HG03520 (cell line): ENCODE data around the gene TRAPPC8.
A peak's percentile ranks its signal among the peaks of the same experiment; 100 is the strongest.
"Not testable (repeated sequence)": the region's sequence is repeated elsewhere in the genome, so short reads cannot be mapped to it uniquely, and the experiment has no call there.

Source experiments
- ATAC-seq: cut with Tn5 transposase; IDR thresholded peaks from one replicate; pipeline ENCODE4 v1.9.1; 2021; ENCODE audit warnings: mild to moderate bottlenecking, moderate library complexity; ENCODE audit not compliant: unreplicated experiment

TRAPPC8 gene

DNA sequence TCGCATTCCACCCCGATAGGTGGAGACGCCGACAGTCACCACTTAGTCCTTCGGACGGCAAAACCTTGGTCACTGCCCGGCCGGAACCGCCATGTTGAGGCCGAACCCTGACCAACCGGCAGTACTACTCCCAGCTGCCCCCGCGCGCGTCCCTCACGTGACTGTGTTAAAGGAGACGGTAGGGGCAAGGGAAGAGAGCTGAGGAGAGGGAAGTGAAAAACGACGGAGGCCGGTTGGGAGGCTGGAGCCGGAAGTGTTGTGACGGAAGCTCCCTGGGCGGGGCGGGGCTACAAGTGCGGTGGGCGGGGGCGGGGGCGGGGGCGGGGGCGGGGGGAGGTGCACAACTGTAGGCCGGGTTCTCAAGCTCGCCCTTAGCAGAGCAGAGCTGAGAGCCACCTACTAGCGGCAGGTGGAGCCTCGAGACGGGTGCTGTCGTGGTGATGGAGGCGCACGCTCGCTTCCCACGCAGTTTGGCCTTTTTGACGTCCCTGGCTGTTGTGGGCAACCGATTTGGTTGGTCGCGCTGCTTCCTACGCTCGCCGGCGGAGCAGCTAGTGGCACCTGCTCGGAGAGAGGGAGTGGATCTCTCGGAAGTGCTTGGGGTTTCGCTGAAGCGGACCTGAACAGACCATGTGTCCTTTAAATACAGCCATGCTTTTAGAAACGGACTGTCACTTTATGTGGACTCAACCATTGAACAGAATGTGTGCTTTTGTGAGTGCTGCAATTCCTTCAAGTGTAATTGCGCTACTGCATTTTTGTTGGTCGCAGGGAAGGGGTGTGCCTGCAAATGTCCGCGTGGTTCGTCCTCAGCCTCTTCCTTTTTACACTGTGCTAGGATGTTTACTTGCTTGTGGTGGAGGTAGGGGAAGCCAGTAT is at the start of gene TRAPPC8:
Gene TRAPPC8, minus strand, starts transcription at position 130 of the 879 bp plus-strand sequence. CDS start 364 bp downstream, outside the sequence.
- ATAC-seq = peak; percentile 75

DNA sequence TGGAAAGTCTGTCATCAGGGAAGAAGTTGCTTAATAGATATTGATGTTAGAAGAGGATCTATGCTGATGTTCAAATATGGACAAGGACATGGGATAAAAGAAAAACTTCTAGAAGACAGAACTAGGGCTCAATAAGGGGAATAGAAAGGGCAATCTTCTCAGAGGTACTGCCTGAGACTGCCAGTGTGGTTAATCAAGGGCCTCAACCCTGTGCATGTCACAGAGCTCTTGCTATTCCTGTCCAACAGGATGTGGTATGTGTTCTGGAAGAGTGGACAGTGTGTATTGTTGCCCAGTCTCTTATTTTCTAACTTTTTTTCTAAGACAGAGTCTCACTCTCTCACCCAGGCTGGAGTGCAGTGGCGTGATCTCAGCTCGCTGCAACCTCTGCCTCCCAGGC is 47.9 kb upstream of the TRAPPC8 start:
- ATAC-seq = peak; percentile 98

DNA sequence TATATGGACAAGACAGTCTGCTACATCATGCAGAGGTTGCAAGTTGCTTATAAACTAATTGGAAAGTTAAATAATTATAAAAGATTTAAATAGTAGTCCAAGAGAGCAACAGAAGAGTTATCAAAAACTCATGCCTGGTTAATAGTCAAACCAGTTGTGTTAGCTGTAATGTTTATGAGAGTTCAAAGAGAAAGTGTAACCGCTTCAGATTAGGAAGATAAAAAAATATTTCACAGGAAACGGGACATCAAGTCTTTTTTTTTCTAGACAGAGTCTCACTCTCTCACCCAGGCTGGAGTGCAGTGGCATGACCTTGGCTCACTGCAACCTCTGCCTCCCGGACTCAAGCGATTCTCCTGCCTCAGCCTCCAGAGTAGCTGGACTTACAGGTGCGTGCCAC is 41.0 kb upstream of the TRAPPC8 start:
- no peak for ATAC-seq

DNA sequence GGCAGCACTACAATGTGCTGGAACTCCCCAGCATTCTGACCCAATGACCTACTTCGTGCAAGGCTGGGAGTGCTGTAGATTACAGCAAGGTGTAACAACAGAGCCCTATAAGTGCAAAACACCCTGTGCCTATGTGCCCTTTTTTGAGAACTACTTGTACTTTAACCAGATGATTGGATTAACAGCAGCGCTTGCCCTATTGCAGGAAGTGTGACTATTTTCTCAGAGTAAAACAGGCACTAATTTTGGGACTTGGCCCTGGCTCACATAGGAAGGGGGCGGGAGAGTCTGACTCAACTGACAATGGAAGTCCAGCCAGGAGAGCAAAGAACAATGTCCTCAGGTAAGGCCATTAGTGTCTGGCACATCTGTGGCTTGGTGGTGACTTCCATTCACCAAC is 40.1 kb upstream of the TRAPPC8 start:
- ATAC-seq = no peak

DNA sequence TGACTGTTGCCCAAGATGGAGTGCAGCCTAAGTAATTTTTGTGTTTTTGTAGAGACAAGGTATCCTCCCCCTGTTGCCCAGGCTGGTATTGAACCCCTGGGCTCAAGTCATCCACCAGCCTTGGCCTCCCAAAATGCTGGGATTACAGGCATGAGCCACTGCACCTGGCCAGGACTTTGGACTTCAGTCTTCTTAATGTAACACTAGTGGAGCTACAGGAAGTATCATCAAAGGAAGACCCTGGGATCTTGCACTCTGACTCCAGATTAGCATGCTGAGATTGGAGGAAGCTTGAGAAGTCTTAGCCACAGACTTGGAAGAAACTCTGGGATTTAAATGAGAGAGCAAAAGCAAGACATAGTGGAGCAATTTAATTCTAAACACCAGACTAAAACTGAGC is 37.9 kb upstream of the TRAPPC8 start:
- no peak for ATAC-seq

DNA sequence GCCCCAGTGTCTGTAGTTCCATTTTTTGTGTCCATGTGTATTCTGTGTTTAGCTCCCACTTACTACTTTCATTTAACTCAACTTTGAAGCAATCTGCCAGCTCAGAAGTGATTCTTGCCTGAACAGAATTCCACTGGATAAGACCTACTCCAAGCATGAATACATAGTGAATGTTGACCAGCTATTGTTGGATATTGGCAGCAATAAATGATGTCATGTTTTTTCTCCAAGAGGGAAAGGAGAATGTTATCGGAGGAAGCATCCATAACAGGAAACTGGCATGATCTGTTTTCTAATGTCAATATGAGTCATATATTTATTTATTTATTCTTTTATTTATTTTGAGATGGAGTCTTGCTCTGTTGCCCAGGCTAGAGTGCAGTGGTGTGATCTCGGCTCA is 36.8 kb upstream of the TRAPPC8 start:
- no peak for ATAC-seq

- ATAC-seq = no peak
These were observed 35.7 kb upstream of the TRAPPC8 start for GRCh38 chr18:31978616-31979015.

DNA sequence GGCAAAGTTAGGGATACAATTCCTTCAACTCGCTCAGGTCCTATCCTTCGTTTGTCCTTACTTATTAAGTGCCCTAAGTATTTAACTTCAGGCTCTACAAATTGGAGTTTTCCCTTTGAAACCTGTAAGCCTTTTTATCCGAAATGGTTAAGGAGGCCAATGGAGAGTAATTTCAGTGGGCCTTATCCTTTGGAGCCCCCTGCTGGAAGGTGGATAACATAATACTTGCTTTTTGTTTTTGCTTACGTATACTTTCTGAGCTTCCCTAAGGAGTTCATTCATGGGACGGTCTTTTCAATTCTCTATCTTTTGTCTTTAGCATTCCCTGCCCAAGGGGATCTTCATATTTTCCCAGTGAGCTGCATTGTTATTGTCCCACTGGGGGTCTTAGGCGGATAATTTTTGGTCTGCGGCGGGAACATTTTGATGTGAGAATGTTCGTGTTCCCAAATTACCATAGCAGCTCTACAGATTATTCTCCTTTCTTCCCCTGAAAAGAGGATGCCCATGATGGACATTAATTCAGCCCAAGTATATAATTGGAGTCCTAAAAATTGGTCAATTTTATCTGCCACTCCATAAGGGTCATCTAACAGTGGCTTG is 34.4 kb upstream of the TRAPPC8 start:
- ATAC-seq = no peak

DNA sequence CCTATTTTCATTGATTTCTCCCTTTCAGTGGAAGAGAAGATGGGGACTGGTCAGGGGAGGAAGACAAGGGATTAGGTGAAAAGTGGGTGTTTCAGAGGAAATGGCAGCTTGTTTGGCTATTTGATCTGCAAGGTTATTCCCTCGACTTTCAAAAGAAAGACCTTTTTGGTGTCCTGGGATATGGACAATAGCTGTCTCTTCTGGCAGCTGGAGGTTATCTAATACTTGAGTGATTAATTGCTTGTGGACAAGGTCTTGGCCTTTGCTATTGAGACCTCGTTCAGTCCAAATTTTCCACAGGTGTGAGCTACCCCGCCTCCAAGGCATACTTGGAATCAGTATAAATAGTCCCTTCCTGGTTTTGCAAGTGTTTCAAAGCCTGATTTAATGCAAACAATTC is 33.3 kb upstream of the TRAPPC8 start:
- no peak for ATAC-seq

DNA sequence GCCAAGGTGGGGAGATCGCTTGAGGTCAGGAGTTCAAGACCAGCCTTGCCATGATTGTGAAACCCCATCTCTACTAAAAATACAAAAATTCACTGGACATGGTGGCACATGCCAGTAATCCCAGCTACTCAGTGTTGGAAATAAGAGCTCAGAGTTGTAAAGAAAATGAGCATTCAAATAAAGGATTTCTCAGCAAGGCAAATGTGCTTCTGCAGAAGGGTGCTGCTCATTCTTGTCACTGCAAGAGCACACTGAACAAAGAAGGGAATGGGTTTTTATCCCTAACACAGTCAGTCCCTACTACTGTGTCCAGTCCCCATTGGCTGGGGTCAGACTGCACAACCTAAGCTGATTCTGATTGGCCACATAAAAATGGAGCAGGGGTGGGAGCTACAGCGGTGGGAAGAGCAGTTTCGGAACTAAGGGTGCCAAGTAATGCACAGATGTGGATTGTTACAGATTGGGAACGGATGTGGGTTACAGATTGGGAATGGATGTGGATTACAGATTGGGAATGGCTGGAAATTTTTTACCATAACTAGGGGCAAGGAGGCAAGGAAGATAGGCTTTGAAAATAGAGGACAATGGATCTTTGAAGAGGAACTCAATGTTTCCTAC is 31.1 kb upstream of the TRAPPC8 start:
- no peak for ATAC-seq

DNA sequence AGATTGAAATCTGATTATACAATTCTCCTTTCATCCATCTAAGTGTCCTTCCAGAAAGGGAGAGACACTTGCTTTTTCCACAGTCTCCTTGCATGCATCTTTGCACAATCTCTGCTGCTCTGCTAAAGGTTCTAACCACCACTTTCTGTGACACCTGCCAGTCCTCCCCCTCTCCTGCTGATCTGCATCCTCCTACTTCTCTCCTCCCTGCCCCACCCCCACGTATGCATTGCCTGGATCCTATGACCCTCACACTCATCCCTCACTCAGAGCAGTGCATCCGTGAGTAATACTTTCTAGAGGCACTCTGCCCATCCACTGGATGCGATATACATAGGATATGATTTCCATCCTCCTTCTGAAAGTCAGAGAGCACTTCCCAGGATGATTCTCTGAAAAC is 27.7 kb upstream of the TRAPPC8 start:
- no peak for ATAC-seq

- no peak for ATAC-seq
These were observed 22.5 kb upstream of the TRAPPC8 start for GRCh38 chr18:31965316-31965970.

DNA sequence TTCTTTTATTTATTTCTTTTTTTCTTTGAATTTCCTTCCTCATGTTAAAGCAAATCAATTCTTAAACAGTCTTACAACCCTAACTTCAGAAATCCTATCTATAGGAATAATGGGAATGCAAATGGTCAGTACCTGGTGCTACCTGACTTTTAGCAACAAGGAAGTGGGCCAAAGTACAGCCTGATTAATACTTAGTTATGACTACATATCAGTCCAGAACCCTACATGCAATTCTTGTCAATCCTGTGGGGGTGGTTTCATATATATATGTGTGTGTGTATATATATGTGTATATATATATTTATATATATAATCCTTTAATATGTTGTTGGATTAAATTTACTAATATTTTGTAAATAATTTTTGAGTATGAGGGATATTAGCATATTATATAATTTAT is 14.8 kb upstream of the TRAPPC8 start:
- no peak for ATAC-seq

- ATAC-seq = no peak
These were observed 11.4 kb upstream of the TRAPPC8 start for GRCh38 chr18:31954349-31954748.

DNA sequence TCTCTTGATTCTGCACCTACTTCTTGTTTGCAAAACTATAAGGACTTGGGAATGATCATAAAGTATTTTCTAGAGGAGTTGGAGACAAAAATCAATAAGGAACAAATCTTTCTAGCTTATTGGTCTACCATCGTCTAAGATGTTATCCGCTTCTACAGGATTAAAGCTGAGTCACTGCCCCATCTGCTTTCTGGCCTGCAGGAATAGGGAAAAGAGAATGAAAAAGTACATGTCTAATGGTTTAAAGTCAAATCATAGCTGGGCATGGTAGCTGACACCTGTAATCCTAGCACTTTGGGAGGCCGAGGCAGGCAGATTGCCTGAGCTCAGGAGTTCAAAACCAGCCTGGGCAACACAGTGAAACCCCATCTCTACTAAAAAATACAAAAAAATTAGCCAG is 10.8 kb upstream of the TRAPPC8 start:
- not testable (repeated sequence) for ATAC-seq

DNA sequence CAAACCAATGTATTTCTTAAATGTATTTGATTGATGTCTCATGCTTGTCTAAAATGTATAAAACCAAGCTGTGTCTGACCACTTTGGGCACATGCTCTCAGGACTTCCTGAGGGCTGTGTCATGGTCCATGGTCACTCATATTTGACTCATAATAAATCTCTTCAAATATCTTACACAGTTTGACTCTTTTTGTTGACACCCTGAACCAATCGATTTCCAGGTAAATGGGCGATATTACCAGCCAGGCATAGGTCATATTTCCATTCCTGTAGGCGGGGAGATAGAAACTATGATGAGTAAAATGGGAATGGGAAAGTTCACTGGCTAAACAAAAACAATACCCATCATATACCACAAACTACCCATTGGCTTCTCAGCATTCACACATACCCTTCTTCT is 9.3 kb upstream of the TRAPPC8 start:
- ATAC-seq = no peak

- no peak for ATAC-seq
These were observed 7.7 kb upstream of the TRAPPC8 start for GRCh38 chr18:31950583-31950982.

DNA sequence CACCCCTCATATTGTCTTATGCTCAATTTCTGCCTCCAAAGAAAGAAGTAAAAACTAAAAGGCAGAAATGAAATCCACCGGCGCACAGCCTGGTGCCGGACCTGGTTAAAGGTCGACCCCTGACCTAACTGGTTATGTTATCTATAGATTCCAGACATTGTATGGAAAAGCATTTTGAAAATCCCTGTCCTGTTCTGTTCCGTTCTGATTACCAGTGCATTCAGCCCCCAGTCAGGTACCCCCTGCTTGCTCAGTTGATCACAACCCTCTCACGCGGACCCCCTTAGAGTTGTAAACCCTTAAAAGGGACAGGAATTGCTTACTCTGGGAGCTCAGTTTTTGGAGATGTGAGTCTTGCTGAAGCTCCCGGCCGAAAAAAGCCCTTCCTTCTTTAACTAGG is 5.4 kb upstream of the TRAPPC8 start:
- not testable (repeated sequence) for ATAC-seq

- ATAC-seq = no peak
These were observed 3.5 kb upstream of the TRAPPC8 start for GRCh38 chr18:31946305-31947046.

- ATAC-seq = no peak
These were observed 1.2 kb upstream of the TRAPPC8 start for GRCh38 chr18:31943878-31944816.
